ENCODE results near the gene WDR5B. TPM values are rescaled to one million over a fixed set of nuclear protein-coding genes. Genes with fewer than 3 reads are reported as not detected.
A peak's percentile ranks its signal among the peaks of the same experiment; 100 is the strongest.

Gene WDR5B
- total and polyA plus RNA-seq, 2 experiments from 2014 or later, result 1.9 to 8.2 TPM

GRCh38 chr3:122461806-122462205, 45.9 kb upstream of the WDR5B start:
- no peaks in the 10 kb centered on the region for H3K9me2 ChIP-seq (replicated peaks; ENCODE audit: insufficient read depth)
- no peak overlapping the region for H3K4me2 ChIP-seq
- H2AFZ ChIP-seq, result no peak overlapping the region
- no peak overlapping the region for H3K4me3 ChIP-seq
- peak overlapping the region; percentile 27 for H3K27ac ChIP-seq
- peaks cover 3% of the 10 kb centered on the region for H3K4me1 ChIP-seq (ENCODE audit: insufficient read depth)
- H3K36me3 ChIP-seq (replicated peaks; ENCODE audit: insufficient read depth, low read depth), result no peaks in the 10 kb centered on the region
- TF ChIP-seq EZH2 (IDR thresholded peaks at IDR 0.05; ENCODE audit: borderline replicate concordance) (no peak), EZH2phosphoT487 (IDR thresholded peaks at IDR 0.05; ENCODE audit: low read depth, severe bottlenecking, unreplicated experiment) (no peak)
- TF ChIP-seq, protein P1, sequence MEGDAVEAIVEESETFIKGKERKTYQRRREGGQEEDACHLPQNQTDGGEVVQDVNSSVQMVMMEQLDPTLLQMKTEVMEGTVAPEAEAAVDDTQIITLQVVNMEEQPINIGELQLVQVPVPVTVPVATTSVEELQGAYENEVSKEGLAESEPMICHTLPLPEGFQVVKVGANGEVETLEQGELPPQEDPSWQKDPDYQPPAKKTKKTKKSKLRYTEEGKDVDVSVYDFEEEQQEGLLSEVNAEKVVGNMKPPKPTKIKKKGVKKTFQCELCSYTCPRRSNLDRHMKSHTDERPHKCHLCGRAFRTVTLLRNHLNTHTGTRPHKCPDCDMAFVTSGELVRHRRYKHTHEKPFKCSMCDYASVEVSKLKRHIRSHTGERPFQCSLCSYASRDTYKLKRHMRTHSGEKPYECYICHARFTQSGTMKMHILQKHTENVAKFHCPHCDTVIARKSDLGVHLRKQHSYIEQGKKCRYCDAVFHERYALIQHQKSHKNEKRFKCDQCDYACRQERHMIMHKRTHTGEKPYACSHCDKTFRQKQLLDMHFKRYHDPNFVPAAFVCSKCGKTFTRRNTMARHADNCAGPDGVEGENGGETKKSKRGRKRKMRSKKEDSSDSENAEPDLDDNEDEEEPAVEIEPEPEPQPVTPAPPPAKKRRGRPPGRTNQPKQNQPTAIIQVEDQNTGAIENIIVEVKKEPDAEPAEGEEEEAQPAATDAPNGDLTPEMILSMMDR (IDR thresholded peaks at IDR 0.05; ENCODE audit: poor library complexity), result no peak
- no peaks in the 10 kb centered on the region for H3K9me3 ChIP-seq (ENCODE audit: low read depth)
- peak; percentile 11 for DNase-seq (ENCODE audit: low spot score)
- H3K27me3 ChIP-seq, result no peaks in the 10 kb centered on the region
- WGBS (ENCODE audit: low lambda C conversion rate, missing lambda C conversion rate), result 82% methylated on average over 3 of the region's 3 CpGs
- no peaks in the 10 kb centered on the region for H4K20me1 ChIP-seq (ENCODE audit: insufficient read depth, poor library complexity, severe bottlenecking)
- peaks cover 46% of the 10 kb centered on the region for H3K79me2 ChIP-seq

DNA sequence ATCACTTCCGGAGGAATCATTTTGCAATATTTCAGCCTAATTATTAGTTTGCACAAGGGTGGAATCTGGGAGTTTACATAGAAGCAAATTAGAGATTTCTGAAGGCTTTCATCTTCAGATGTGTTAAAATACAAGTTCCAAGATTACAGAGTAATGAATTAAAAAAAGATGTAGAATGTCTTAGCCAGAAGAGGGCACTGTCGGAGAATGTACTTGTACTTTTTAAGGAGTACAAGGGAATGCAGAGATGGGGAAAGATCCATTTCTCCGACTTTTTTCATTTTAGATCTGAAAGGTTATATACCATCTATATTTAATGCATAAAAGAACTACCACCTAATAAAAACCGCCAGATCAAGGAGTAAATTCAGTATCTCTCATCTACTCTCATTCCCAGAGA, 43.1 kb upstream of the WDR5B start:
- H3K4me1 ChIP-seq (ENCODE audit: insufficient read depth), result peaks cover 3% of the 10 kb centered on the region
- no peaks in the 10 kb centered on the region for H3K9me3 ChIP-seq (ENCODE audit: low read depth)
- H3K36me3 ChIP-seq (replicated peaks; ENCODE audit: insufficient read depth, low read depth), result no peaks in the 10 kb centered on the region
- H3K27ac ChIP-seq, result no peak overlapping the region
- H4K20me1 ChIP-seq (ENCODE audit: insufficient read depth, poor library complexity, severe bottlenecking), result no peaks in the 10 kb centered on the region
- H3K4me2 ChIP-seq, result no peak overlapping the region
- no peak overlapping the region for H3K4me3 ChIP-seq
- 54% methylated on average over 4 of the region's 4 CpGs for WGBS (ENCODE audit: low lambda C conversion rate, missing lambda C conversion rate)
- DNase-seq (ENCODE audit: low spot score), result peak; percentile 58
- H2AFZ ChIP-seq, result no peak overlapping the region
- TF ChIP-seq EZH2phosphoT487 (IDR thresholded peaks at IDR 0.05; ENCODE audit: low read depth, severe bottlenecking, unreplicated experiment), result no peak
- TF ChIP-seq, protein P1 (IDR thresholded peaks at IDR 0.05; ENCODE audit: poor library complexity), result peak; percentile 63
- no peaks in the 10 kb centered on the region for H3K27me3 ChIP-seq
- H3K79me2 ChIP-seq, result peaks cover 32% of the 10 kb centered on the region
- H3K9me2 ChIP-seq (replicated peaks; ENCODE audit: insufficient read depth), result no peaks in the 10 kb centered on the region

DNA sequence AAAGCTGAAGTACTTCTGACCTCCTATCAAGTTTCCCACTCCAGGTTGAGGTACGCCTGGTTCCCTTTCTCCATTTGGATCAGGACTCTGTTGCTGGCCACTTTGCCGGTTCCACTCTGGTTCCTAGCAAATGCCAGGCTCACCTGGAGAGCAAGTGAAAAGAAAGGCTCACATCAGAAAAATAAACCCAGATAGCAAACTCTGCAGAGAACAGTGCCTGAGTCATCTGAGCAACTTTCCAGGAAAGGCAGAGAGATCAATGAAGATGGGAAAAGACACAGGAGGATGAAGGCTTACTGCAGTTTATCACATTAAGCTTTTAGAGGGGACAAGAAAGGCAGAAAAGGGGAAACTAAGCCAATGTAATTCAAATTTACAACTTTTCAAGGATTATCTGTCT, 41.8 kb upstream of the WDR5B start:
- Histone ChIP-seq H3K4me1 (ENCODE audit: insufficient read depth) (peaks cover 3% of the 10 kb centered on the region), H3K27ac (no peak overlapping the region), H2AFZ (no peak overlapping the region), H3K27me3 (no peaks in the 10 kb centered on the region), H3K4me3 (no peak overlapping the region), H3K9me2 (replicated peaks; ENCODE audit: insufficient read depth) (no peaks in the 10 kb centered on the region), H3K9me3 (ENCODE audit: low read depth) (no peaks in the 10 kb centered on the region), H3K4me2 (no peak overlapping the region), H3K79me2 (peaks cover 30% of the 10 kb centered on the region), H4K20me1 (ENCODE audit: insufficient read depth, poor library complexity, severe bottlenecking) (no peaks in the 10 kb centered on the region), H3K36me3 (replicated peaks; ENCODE audit: insufficient read depth, low read depth) (no peaks in the 10 kb centered on the region)
- no peak for TF ChIP-seq EZH2 (IDR thresholded peaks at IDR 0.05; ENCODE audit: borderline replicate concordance)
- TF ChIP-seq, protein P1 (IDR thresholded peaks at IDR 0.05; ENCODE audit: poor library complexity), result no peak
- DNase-seq (ENCODE audit: low spot score), result no peak
- WGBS (ENCODE audit: low lambda C conversion rate, missing lambda C conversion rate), result 89% methylated on average over 2 of the region's 2 CpGs

DNA sequence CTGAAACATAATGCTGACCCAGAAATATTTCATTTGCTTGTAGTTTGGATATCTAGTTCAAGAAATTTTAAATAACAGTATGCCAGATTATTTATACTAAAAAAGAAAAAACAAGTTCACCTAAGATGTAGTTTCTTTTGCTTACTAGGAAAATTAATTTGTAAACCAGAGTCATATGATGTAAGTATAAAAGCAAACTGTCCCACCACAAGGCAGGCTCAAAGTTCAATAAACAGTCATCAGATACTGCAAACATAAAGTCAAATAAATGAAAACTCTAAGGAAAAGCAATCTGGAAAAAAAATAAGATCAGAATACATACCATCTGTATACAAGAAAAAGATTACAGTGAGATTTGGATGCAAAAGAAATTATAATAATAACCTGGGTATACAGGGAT, 40.2 kb upstream of the WDR5B start:
- no peak for TF ChIP-seq EZH2 (IDR thresholded peaks at IDR 0.05; ENCODE audit: borderline replicate concordance)
- TF ChIP-seq EZH2phosphoT487 (IDR thresholded peaks at IDR 0.05; ENCODE audit: low read depth, severe bottlenecking, unreplicated experiment), result no peak
- TF ChIP-seq, protein P1 (IDR thresholded peaks at IDR 0.05; ENCODE audit: poor library complexity), result no peak
- Histone ChIP-seq H3K4me2 (no peak overlapping the region), H3K9me3 (ENCODE audit: low read depth) (no peaks in the 10 kb centered on the region), H3K27ac (peak overlapping the region; percentile 3), H3K27me3 (no peaks in the 10 kb centered on the region), H4K20me1 (ENCODE audit: insufficient read depth, poor library complexity, severe bottlenecking) (no peaks in the 10 kb centered on the region), H3K4me3 (no peak overlapping the region), H2AFZ (no peak overlapping the region), H3K36me3 (replicated peaks; ENCODE audit: insufficient read depth, low read depth) (no peaks in the 10 kb centered on the region), H3K79me2 (peaks cover 23% of the 10 kb centered on the region), H3K9me2 (replicated peaks; ENCODE audit: insufficient read depth) (no peaks in the 10 kb centered on the region), H3K4me1 (ENCODE audit: insufficient read depth) (peaks cover 3% of the 10 kb centered on the region)
- DNase-seq (ENCODE audit: low spot score), result no peak
